NOMO-1 treated with DMSO at 0.1 percent for 48 hours (cell line): Measurements from ENCODE around the gene SPTB.

Source experiments
- DNase-seq: peaks from one replicate; lab custom pipeline; 2025; ENCODE audit not compliant: unreplicated experiment; lab: John Stamatoyannopoulos, UW

Gene SPTB

DNA sequence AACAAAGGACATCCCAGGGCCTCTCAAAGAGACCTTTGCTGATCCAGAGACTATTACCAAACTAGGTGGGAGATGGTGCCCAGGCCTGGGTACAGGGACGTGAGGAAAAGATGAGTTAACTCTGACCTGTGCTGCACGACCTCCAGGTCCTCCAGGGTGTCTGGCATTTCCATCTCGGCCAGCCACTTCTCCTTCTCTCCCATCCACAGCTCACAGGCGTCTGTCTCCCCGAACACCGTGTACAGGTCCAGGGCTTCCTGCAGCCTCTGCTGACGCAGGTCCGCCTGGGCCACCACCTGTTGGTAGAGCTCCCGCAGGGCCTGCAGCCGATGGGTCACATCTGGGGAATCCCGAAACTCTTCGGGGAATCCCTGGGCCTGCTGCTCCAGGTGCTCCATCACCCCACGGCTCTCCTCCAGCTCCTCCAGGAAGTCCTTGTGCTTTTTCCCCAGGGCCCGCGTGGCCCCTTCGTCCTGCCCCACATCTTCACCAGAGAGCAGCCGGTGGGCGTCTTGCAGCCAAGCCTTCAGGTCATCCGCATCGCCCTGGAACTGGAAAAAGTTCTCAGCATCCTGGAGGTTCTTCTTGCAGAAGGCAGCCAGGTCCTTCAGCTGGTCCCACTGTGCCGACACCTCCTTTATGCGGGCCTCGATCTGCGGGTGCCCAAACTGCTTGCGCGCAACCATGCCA is 86.7 kb downstream of the SPTB start:
- no peak for DNase-seq

DNA sequence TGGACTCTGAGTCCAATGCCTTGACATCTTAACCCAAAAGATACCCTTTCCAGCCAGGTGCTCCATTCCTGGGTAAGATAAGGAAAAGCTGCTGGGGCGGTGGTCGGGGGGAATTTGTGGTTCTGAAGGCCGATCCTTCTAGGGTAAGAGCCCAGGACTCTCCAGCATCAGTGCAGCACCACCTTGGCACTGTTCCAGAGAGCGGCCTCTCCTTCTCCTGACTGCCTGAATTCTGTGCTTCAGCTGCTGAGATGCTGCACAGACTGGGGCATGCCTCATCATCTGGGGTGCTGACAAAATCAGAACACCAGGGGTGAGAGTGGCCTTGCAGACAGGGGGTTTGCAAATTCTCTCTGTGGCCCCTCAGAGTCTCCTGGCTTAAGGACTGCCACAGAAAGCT is 87.5 kb downstream of the SPTB start:
- no peak for DNase-seq

DNA sequence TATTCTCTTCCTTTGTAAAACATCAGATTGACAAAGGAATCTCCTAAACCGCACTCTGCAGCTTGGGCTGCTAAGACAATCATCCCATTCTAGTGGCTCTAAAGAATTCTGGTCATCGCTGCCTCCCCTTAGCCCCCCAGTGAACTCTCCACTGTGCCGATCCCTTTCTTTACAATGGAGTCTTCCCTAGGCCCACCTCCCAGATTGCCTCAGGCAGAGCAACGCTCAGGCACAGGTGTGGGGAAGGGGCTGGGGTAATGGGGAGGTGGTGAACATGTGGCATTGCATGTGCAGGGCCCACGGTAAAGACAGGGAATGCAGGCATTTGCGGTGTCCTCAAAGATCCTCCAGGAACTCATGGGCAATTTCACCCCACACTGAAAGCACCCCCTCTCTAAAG is 89.2 kb downstream of the SPTB start:
- DNase-seq = no peak

DNA sequence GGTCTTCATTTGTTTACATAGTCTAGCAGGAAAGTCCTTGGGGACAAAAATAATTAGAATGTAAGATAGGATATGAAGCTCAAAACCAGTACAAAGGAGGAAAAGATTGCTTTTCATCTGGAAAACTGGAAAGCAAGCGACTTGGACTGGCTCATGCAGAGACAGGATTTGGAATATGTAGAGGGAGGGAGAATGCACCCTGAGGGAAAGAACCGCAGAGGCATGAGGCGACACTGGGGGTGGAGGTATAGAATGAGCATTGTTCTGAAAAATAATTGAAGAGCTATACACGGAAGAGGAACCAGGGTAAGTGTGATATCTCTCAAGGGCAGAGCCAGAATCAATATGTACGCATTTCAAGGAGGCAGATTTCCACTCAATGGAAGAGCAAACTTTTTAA is 90.0 kb downstream of the SPTB start:
- no peak for DNase-seq

DNA sequence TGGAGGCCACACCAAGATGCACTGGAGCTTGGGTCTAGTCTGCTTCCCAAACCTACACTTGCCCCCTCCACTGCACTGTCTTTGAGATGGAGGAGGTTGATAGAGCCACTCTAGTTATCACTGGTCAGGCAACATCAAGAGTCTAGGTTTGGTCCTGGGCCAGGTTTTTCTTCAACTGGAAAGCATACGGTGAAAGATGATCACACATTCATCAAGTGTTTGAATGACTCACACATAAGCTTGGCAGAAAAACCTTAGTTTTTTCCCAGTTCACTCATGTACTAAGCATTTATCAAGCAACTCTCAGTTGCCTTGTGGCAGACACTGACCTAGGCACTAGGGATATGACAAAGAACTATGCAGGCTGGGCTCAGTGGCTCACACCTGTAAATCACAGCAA is 91.0 kb downstream of the SPTB start:
- no peak for DNase-seq

DNA sequence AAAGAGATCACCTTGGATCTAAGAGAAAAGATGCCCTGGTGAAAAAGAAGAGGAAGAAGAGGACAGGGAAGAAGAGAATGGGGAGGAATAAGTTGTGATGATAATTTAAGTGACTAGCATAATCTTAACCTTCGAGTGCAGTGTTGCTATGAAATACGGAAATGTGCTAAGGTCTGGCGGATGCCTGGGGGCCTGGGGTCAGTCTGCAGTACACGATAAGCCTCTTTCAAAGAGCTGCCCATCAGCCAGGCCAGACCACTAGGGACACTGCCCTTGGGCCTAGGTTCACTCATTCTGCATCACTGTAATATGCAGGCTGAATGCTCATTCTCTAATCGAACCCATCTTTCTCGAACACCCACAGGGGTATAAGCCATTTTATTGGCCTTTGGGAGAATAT is 92.1 kb downstream of the SPTB start:
- no peak for DNase-seq

DNA sequence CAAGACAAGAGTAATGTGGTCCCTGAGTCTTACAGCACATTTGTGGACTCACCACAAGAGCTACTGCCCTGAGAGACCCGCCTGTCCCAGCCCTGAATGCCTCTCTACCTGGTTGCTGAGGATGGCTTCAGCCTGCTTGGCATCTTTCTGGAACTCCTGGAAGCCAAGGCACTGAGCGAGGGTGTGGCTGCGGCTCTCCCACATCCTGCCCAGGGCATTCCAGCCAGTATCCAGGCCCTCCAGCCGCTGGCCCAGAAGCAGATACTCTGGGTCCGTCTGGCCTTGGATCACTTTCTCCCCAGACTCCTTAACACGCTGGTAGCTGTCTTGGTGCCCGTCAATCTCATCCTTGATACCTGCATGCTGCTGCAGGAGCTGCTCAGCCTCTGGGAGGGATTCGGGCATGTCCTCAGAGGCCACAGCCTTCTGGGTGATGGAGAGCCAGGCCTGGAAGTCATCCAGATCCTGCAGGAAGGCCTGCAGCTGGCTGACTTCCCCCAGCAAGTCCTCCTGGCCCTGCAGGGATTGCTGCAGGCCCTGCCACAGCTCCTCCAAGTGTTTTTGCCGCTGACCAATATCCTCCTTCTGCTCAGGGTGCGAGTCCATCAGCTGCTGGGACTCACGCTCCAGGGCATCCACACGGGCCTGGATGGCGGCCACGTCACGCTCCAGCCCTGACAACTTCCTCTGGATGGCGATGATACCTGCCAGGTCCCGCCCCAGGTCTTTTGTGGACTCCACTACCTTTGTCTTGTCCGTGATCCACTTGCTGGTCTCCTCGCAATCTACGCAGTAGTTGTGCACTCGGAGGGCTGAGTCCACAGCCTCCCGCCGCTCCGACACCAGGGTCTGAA is 93.2 kb downstream of the SPTB start:
- no peak for DNase-seq

DNA sequence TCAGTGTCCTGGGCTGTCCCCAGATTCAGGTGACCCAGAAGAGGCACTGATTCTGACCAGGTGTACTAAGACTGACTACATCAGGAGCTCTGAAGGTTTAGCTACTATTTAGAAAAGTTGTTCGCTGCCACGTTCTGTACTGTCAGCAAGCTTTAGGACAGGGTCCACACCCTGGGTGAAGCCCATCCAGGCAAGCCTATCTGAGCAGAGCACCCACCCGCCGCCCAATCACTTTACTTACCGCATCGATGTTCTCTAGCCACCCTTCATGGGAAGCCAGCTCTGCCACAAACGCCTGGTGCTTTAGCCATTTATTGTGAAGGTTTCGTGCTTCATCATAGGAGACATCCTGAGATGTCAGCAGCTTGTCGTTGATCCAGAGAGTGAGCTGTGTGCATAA is 95.7 kb downstream of the SPTB start:
- no peak for DNase-seq

DNA sequence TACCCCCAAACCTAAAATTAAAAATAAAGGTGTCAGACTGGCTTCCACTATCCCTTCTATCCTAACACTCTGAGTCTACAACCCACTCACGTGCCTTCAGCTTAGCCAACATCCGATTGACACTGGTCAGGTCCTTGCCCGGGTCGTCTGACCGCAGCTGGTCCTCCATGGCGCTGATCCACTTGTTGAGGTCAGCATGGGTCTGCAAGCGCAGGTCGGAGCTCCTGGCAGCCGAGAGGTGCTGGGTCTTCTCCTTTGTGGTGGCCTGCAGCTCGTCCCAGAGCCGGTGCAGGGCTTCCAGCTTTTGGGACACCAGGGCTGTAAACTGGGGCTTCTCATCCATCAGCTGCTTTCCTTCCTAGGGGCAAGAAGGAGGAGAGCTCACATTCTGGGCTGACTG is 97.5 kb downstream of the SPTB start:
- DNase-seq = no peak

DNA sequence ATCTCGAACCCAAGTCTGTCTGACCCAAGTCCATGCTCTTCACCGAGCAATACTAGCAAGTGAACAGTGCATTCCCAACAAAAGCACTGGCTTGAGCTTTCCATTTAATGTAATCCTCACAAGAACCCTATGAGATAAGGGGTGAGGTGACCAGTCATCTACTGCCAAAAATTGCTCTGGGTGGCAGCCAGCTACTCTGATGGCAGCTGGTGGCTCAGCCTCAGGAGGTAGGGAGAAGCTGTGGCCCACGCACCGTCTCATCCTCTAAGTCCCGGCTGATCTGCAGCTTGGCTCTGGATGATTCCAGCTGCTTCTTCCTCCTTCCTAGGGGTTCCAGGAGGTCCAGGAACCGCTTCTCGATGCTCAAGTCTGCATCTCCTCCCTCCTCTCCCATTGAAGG is 100.2 kb downstream of the SPTB start:
- no peak for DNase-seq

DNA sequence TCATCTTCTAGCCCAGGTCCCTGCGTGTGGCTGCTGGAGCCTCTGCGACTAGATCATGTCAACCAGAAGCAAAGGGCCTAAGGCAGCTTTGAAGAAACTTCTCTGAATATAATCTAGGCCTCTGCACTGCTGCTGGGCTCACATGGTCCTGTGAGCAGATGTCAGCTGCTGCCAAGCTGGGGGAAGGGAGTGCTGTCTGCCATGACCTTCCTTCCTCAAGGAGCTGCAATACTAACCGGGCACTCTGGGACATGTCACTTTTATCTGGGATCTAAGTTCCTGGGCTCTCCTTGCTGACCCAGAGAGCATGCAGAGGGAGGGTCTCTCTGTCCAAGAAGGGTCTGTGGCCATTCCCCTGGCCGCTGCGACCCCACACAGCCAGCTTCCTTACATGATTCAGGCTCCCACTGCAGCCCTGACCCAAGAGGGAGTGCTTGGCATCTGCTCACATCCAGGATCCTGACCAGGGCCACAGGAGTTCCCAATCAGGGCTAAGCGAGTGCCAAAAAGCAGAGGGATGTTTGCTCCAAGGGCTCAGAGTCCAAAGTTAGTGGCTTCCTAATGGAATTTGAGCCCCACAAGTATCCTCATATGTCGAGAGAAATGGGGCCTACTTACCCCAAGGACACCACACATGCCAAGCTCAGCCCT is 101.5 kb downstream of the SPTB start:
- DNase-seq = no peak

DNA sequence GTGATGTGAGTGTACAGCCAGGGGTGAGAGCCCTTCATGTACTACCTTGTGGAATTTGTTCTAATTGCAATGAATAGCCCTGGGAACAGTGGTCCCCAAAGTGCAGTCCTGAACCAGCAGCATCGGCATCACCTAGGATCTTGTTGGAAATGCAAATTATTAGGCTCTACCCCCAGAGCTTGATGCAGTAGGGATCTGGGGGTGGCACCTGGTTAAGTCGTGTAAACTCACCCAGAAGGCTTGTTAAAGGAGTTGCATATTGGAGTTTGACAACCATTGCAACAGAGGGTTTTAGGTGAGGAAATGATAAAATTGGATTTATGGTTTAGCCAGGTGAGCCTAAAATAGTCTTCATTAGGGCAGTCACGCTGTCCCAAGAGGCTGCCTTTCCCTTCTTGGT is 102.2 kb downstream of the SPTB start:
- DNase-seq = no peak

DNA sequence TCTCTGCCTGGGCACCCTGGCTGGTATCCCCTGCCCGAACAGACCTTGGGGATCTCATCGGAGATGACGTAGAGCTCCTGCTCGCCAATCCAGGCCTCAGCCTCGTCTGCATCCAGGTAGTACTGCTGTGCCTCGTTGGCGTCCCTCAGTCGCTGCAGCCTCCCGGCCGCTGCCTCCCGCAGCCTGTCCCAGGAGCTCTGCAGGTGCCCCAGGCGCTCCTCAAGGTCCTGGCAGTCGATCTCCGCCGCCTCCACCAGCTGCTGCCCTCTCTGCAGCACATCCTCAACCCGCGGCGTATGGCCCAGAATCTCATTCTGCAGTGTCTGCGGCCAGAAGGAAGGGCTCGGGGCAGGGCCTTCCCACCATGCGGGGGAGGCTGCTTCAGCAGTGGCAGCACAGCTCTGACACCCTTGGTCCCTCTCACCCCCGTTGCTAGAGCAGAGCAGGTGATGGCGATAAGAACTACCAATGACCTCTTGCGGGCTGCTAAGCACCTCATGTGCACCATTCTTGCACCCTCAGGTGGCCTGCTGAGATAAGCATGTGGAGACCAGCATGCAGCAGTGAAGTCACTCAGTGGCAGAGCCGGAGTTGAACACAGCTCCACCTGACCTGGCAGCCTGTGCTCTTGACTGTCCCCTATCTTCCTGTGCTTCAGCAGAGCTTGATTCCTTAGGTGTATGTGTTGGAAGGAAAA is 104.5 kb downstream of the SPTB start:
- DNase-seq = no peak

DNA sequence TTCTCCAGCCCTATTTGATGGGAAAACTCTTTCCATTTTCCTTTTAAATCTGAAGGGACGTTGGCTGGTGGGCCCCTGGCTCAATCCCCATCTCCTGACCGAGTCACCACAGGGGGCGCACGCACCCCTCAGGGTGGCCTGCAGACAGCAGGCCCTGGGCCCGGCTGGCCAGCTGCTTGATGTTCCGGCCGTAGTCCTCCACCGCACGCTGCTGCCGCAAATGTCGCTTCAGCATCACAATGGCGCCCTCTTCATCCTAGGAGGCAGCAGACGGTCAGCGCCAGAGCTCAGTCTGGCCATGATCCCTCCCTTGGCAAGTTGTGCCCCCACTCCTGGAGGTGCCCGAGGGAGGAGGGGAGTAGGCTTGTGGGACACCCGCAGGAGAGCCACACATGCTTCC is 105.4 kb downstream of the SPTB start:
- DNase-seq = no peak

DNA sequence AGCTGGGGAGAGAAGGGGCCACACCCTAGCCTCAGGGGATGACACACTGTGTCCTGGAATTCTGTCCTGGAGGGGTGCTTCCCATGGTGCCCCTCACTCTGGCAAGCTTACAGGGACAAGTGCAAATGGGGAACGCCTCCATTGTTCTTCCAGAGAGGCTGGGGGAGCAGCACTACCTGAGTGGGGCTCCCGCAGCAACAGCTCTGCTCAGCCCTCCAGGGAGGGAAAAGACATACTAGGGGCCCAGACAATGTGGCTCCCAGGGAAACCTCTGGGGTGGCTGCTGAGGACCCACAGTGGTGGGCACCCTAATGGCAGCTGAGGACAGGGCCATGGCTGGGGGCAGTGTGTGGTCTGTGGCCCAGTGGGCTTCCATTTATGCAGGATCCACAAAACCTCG is 106.1 kb downstream of the SPTB start:
- DNase-seq = no peak

DNA sequence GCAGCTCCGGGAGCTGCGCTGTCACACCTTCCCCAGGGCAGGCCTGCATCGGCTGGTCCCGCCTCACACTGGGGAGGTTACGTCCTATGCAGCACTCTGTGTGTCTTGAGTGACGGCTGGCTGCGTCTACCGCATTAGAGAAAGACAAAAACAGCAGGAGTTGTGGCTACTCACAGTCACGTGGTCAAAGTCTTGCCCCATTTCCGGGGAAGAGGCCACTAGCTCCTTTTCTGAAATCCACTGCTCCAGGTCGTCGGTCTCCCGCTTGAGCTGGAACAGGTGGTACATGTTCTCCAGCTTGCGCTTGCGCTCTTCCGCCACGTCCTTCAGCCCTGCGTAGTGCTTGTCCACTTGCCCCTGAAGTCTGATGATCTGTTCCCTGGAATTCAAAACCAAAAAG is 106.7 kb downstream of the SPTB start:
- no peak for DNase-seq

DNA sequence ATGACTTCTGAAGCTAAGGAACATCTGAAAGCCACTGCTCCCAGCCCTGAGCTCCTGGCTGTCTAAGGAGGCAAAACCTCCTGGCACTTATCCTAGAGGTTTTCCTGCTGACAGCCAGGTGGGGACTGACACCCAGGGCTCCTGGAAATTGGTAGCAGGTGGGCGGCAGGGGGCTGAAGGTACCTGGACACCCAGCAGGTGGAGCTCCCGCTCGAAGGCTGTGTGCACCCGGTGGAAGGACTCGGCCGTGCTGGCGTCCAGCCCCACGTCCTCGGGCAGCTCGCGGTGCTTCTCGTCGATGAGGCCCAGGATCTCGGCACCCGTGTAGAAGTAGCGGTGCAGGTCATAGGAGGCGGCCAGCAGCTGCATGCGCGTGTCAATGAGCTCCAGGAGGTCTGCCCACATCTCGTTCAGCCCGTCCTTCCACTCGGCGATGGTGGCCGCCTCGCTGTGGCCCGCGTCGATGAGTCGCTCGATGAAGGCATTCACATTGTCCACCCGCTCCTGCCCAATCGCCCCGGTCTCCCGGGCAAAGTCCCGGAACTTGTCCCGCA is 107.2 kb downstream of the SPTB start:
- DNase-seq = no peak

DNA sequence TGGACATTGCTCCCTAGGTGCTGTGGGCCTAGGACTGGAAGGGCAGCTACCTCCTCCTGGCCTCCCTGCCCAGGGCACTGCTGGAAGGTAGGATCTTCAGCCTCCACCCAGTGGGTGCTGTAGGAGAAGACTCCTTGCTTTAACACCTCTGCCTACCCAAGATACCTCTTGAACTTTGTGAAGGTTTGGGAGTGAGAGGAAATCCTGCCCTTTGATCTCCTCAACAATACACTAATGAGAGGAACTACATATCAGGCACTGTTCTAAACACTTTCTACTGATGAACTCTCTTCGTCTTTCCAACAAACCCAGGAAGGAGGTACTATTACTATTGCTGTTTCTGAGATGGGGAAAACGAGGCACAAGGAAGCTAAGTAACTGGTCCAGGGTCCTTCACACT is 108.5 kb downstream of the SPTB start:
- DNase-seq = no peak

DNA sequence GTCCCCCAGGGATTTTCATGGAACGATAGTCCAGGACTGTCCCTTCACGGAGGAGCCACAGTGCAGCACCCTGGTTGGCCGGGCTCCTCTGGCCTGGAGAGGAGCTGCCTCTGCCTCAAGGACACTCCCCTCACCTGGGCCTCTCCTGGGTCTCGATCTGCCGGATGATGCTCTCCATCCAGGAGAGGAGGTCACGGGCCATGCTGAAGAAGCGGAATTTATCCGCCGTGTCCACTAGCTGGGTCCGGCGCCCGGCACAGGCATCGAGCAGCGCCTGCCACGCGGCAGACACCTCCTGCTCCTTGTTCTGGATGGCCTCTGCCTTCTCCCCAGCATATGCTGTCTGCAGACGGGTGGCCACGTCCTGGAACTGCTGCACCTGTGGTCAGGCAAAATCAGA is 109.0 kb downstream of the SPTB start:
- DNase-seq = no peak

DNA sequence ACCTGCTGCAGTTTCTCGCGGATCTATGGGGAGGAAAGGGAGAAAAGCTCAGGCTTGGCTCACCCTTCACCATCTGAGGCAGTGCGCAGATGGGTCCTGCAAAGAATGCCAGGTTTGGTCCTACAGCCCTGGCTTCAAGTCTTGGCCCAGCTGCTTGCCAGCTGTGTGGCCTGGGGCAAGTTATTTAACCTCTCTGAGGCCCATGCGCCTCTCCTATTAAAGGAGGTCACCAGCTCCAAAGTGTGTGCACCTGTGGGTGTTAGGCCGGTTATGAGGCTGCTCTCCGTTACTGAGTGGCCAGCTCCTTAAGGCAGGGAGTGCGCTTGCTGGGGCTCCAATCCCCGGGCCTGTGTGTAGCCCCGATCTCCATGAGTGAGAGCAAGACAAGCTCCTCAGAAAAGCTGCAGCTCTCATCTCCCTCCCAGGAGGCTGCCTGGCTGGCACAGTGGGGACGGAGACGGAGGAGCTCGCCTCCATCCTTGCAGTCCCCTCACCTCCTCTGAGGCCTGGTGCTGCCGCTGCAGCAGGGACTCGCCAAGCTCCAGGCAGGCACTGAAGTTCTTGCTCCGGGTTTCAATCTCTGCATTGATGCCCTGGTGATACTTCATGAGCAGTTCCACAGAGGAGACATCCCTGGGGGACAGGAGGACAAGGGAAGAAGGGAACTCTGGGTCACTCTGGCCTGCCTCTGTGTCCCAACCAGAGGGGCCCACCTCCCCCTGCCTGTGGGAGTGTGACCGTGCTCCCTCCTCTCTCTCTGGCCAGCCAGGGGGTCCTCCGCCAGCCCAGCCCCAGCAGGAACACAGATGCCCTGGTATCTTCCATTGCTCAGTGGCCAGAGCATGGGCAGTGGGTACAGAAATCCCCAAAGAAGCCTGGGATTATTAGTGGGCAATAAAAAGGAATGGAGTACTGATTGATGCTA is 110.3 kb downstream of the SPTB start:
- no peak for DNase-seq
